ENCODE measurements around the gene CKAP5. TPM values are rescaled to one million over a fixed set of nuclear protein-coding genes. Genes with fewer than 3 reads are reported as not detected.

CKAP5 gene
- total RNA-seq, 2 donors from 2014 or later, result 104 to 140 TPM

DNA sequence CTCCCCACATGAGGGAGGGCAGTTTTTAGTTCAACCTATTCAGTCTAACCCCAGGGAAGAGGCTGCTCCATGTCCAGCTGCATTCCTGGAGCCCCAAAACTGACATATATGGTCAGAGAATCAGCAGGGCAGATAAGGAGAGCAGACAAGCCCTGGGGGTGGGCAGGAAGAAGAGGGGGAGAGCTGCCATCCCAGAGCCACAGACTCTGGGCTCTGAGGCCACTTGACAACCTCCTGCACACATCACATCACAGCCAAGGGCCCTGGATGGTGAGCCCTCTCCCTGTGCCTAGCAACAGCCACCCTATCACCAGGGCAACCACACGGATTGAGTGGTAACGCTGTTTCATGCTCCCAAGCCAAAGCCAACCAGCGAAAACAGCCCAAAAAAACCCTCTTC lies 148.8 kb downstream of the CKAP5 start:
- no peaks in the 10 kb centered on the region for H3K9me3 Mint-ChIP-seq
- no peaks in the 10 kb centered on the region for H3K27me3 Mint-ChIP-seq
- peaks cover 10% of the 10 kb centered on the region for H3K4me1 Mint-ChIP-seq
- H3K27ac Mint-ChIP-seq, result peak overlapping the region; percentile 64
- peaks cover 62% of the 10 kb centered on the region for H3K36me3 Mint-ChIP-seq (ENCODE audit: low read depth)
- ATAC-seq (replicated peaks), result no peak
- H3K4me3 Mint-ChIP-seq, result no peak overlapping the region

DNA sequence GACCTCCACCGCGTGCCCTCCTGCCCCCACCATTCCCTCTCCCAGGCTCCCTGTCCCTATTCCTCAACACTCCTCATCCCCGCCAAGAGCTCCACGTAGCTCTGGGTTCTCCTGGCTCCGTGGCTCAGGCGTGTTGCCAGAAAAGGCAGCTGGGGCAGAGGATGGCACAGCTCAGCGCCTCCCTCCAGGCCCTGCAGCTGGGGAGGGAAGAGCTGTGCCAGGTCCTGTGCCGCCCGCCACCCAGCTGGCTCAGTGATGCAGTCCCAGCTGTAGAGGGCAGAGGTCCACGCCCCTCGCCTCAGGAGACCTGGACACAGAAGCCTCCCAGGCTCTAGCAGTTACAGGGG lies 149.9 kb downstream of the CKAP5 start:
- no peak for ATAC-seq (replicated peaks)

DNA sequence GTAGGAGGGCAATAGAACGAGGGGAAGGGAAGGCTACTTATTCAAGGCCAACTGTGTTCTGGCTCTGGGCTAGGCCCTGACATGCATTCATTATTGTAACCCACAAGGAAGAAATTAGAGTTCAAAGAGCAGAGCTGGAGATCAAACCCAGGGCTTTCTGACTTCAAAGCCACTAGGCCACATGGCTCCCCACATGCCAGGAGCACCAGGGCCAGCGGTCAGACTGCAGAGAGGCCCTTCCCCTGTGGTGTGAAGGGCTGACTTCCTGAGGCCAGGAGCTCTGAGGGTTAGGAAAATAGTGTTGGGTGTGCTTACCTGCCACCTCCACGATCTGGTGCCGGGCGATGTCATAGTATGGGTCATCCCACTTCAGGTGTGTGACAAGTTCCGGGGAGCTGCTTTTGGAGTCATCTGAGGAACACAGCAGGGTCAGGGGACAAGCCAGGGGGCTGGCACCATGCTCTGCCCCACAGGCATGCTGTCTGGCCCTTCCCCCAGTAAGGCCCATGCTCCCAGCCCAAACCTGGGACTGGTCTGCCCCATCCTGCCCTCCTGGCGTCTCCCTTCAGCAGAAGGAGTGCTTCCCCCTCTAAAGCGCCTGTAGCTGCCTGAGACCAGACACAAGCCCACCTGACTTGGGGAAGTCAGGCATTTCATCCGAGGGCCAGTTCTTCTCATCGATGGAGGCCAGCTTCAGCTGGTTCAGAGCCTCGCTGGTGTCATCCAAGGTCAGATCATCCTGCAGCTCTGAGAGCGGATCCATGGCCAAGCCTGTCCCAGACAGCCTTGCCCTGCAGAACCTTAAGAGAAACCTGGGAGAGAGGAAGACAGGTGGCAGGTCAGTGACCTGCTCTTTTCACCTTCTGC lies 150.5 kb downstream of the CKAP5 start:
- H3K4me1 Mint-ChIP-seq, result peaks cover 7% of the 10 kb centered on the region
- peaks cover 61% of the 10 kb centered on the region for H3K36me3 Mint-ChIP-seq (ENCODE audit: low read depth)
- ATAC-seq (replicated peaks), result no peak
- H3K4me3 Mint-ChIP-seq, result no peak overlapping the region
- no peaks in the 10 kb centered on the region for H3K9me3 Mint-ChIP-seq
- peak overlapping the region; percentile 66 for H3K27ac Mint-ChIP-seq
- H3K27me3 Mint-ChIP-seq, result no peaks in the 10 kb centered on the region

More for the DNA sequence above, 149.9 kb downstream of the CKAP5 start:
- Mint-ChIP-seq H3K9me3 (no peaks in the 10 kb centered on the region), H3K4me3 (no peak overlapping the region), H3K4me1 (peaks cover 5% of the 10 kb centered on the region), H3K36me3 (ENCODE audit: low read depth) (peaks cover 61% of the 10 kb centered on the region), H3K27me3 (no peaks in the 10 kb centered on the region), H3K27ac (peak overlapping the region; percentile 66)

DNA sequence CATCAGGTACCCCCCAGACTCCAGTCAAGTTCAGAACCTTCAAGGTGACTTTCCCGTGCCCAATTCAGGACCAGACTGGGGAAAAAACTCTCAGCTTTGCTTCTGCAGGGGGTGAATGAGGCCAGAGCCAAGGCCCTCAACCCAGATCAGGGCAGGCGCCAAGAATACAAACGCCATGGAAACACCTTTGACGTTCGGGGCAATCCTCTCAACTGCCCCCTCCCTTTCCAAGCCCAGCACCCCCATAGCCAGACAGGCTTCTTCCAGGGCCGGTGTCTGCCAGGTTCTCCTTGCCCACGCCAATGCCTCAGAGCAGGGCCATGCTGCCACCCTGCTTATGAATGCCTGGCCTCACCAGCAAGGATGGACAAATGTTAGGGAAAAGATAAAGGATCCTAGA lies 151.5 kb downstream of the CKAP5 start:
- ATAC-seq (replicated peaks), result no peak
- no peaks in the 10 kb centered on the region for H3K9me3 Mint-ChIP-seq
- peaks cover 66% of the 10 kb centered on the region for H3K36me3 Mint-ChIP-seq (ENCODE audit: low read depth)
- H3K4me3 Mint-ChIP-seq, result no peak overlapping the region
- H3K27me3 Mint-ChIP-seq, result no peaks in the 10 kb centered on the region
- H3K27ac Mint-ChIP-seq, result peak overlapping the region; percentile 76
- H3K4me1 Mint-ChIP-seq, result peaks cover 9% of the 10 kb centered on the region

DNA sequence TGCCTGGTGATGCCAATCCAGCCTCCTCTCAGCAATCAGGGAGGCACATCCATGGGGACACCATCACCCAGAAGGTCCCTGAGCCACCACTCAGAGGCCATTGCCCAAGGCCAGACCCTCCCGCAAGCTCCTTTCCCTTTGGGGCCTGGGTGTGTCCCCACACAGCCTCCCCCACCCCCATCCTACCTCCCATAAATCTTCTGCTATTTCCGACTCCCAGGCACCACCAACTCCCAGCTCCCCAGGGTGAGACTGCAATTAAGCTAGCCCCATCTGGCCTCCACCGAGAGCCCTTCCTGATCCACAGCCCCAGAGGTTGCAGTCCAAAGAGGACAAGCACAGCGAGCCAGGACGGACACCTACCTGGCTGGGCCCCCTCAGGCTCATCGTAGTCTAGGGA lies 152.0 kb downstream of the CKAP5 start:
- Mint-ChIP-seq H3K9me3 (no peaks in the 10 kb centered on the region), H3K4me1 (peaks cover 9% of the 10 kb centered on the region), H3K27ac (peak overlapping the region; percentile 76), H3K4me3 (no peak overlapping the region), H3K27me3 (no peaks in the 10 kb centered on the region), H3K36me3 (ENCODE audit: low read depth) (peaks cover 71% of the 10 kb centered on the region)
- ATAC-seq (replicated peaks), result no peak

DNA sequence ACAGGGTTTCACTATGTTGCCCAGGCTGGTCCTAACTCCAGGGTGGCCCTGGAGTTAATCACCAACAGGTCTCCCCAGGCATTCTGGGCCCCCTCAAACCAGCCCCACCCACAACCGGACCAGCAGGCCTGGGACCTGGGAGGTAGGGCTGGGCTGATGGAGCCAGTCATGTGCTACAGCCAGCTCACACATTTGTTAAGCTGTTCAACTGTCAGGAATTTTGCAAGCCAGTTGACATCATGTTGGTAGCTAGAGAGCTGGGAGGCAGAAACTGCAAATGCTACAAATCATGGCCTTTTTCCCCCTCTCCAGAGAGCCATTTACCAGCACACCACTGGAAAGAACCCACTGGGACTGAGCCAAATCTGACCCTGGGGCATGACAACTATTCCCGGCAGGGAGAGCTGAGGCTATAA lies 152.5 kb downstream of the CKAP5 start:
- Mint-ChIP-seq H3K27ac (peak overlapping the region; percentile 76), H3K27me3 (no peaks in the 10 kb centered on the region), H3K4me1 (peaks cover 9% of the 10 kb centered on the region), H3K4me3 (no peak overlapping the region), H3K36me3 (ENCODE audit: low read depth) (peaks cover 76% of the 10 kb centered on the region), H3K9me3 (no peaks in the 10 kb centered on the region)
- ATAC-seq (replicated peaks), result no peak

Other genes with a start within 250 kb of the CKAP5 start
- gene HARBI1, start 229.1 kb downstream of the CKAP5 start, total RNA-seq, result 1 to 10 TPM; 2.4 to 4.6 TPM
- 10 to 100 TPM; 59.1 to 62.1 TPM for gene ATG13, start 228.7 kb downstream of the CKAP5 start, total RNA-seq
- gene ARHGAP1, start 145.7 kb downstream of the CKAP5 start, total RNA-seq, result 10 to 100 TPM; 43.5 to 49.6 TPM
- 10 to 100 TPM; 10.5 to 15.1 TPM for gene ZNF408, start 145.2 kb downstream of the CKAP5 start, total RNA-seq
- not detected for gene F2, start 127.1 kb downstream of the CKAP5 start, total RNA-seq
- gene LRP4, start 72.3 kb upstream of the CKAP5 start, total RNA-seq, result under 1 TPM; 0.08 to 0.11 TPM
- 10 to 100 TPM; 15.2 to 19.4 TPM for gene CSTPP1, start 90.5 kb upstream of the CKAP5 start, total RNA-seq

Data from activated T-helper 17 cell treated with anti-CD3 and anti-CD28 coated beads, Interleukin-2, amount 50 U/mL, for 72 hours (primary cell).